Uterus (tissue), 2 donors: ENCODE data around the gene ZSCAN16.

Source experiments
- POLR2A ChIP-seq, 2 donors: fragments of 450-650 bp; IDR thresholded peaks; one replicate each; pipeline ENCODE4 v1.6.1; 2016; ENCODE audit warnings: antibody characterized with exemption in 2 of 2, mild to moderate bottlenecking in 1 of 2, moderate library complexity in 1 of 2
- TF ChIP-seq, protein P1 (sequence below), 4 experiments: fragments of 200-600 bp in 2 of 4; fragments of 450-650 bp in 2 of 4; sonication (generic) in 2 of 4; IDR thresholded peaks; one replicate each; pipeline ENCODE4 v1.5.1; 2016 to 2019; ENCODE audit warnings: antibody characterized with exemption in 4 of 4, mild to moderate bottlenecking in 2 of 4, moderate library complexity in 1 of 4

GRCh38 chr6:28165563-28165962 lies 41.2 kb downstream of the ZSCAN16 start:
- TF ChIP-seq, protein P1, sequence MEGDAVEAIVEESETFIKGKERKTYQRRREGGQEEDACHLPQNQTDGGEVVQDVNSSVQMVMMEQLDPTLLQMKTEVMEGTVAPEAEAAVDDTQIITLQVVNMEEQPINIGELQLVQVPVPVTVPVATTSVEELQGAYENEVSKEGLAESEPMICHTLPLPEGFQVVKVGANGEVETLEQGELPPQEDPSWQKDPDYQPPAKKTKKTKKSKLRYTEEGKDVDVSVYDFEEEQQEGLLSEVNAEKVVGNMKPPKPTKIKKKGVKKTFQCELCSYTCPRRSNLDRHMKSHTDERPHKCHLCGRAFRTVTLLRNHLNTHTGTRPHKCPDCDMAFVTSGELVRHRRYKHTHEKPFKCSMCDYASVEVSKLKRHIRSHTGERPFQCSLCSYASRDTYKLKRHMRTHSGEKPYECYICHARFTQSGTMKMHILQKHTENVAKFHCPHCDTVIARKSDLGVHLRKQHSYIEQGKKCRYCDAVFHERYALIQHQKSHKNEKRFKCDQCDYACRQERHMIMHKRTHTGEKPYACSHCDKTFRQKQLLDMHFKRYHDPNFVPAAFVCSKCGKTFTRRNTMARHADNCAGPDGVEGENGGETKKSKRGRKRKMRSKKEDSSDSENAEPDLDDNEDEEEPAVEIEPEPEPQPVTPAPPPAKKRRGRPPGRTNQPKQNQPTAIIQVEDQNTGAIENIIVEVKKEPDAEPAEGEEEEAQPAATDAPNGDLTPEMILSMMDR (IDR thresholded peaks at IDR 0.05): no peak
- TF ChIP-seq POLR2A (IDR thresholded peaks at IDR 0.05): no peak
